Endothelial cell of umbilical vein (primary cell): ENCODE measurements around the gene GPANK1. TPM values are rescaled to one million over a fixed set of nuclear protein-coding genes. Genes with fewer than 3 reads are reported as not detected.

Experiments
- BruUV-seq: library from RNA; stranded (reverse); fragments of 400-500 nt; replicated peaks from 2 replicates; lab custom pipeline; 2021; lab: Mats Ljungman, UMichigan
- CTCF ChIA-PET: fragments of 300-600, 350-600 bp; sonication (Branson Sonifier 250); formaldehyde crosslinking; loops from one replicate; lab custom pipeline; 2021; ENCODE audit warnings: antibody characterized with exemption, inconsistent platforms; lab: Charles Lee
- POLR2A ChIA-PET: fragments of 300-600, 350-600 bp; sonication (Branson Sonifier 250); formaldehyde crosslinking; loops from one replicate; lab custom pipeline; 2021; ENCODE audit warnings: antibody characterized with exemption, inconsistent platforms; lab: Charles Lee
- DNase-seq: peaks from one replicate; pipeline ENCODE4 v3.0.0-alpha.2; 2011; ENCODE audit warnings: low read depth, low spot score
- FAIRE-seq: peaks from 2 replicates; lab custom pipeline; 2011; peaks lifted over from hg19 to GRCh38; lab: Jason Lieb, UNC
- H2AFZ ChIP-seq: 2 replicates; pipeline ENCODE4 v1.6.0; 2012; ENCODE audit warnings: low read depth, low read length, control low read depth, inconsistent platforms
- H3K27ac ChIP-seq: 2 replicates; pipeline ENCODE4 v1.5.1; 2011; ENCODE audit warnings: low read depth, mild to moderate bottlenecking, control low read depth, low read length, moderate library complexity; ENCODE audit not compliant: insufficient read depth
- H3K27me3 ChIP-seq, 2 experiments: 2 replicates each; pipeline versions ENCODE4 v1.6.0 to v1.6.1; 2011; ENCODE audit warnings: low read length in 2 of 2, mixed read lengths in 1 of 2; ENCODE audit not compliant: control insufficient read depth in 2 of 2, insufficient read depth in 2 of 2
- H3K36me3 ChIP-seq, 2 experiments: 2 replicates in 1 of 2; 3 replicates in 1 of 2; pipeline ENCODE4 v1.5.1; 2011; ENCODE audit warnings: low read length in 2 of 2, mild to moderate bottlenecking in 1 of 2, moderate library complexity in 1 of 2; ENCODE audit not compliant: control insufficient read depth in 2 of 2, insufficient read depth in 2 of 2; ENCODE audit errors: extremely low read depth in 1 of 2
- H3K4me1 ChIP-seq: 3 replicates; pipeline ENCODE4 v1.5.1; 2011; ENCODE audit warnings: mild to moderate bottlenecking, low read length; ENCODE audit not compliant: control insufficient read depth, insufficient read depth; ENCODE audit errors: extremely low read depth
- H3K4me2 ChIP-seq: 2 replicates; pipeline ENCODE4 v1.6.1; 2011; ENCODE audit warnings: low read length, control low read depth, mixed read lengths; ENCODE audit not compliant: insufficient read depth
- H3K4me3 ChIP-seq, 3 experiments: fragments of 200-600 bp in 1 of 3; sonication (generic), shearing (Covaris generic) in 1 of 3; replicated peaks in 1 of 3; 2 replicates each; pipeline ENCODE4 v1.5.1; 2011 to 2016; ENCODE audit warnings: control low read depth in 3 of 3, low read length in 3 of 3, mild to moderate bottlenecking in 2 of 3, inconsistent platforms in 1 of 3, low read depth in 1 of 3, moderate library complexity in 1 of 3; ENCODE audit not compliant: insufficient read depth in 1 of 3
- H3K79me2 ChIP-seq: 2 replicates; pipeline ENCODE4 v1.6.0; 2012; ENCODE audit warnings: low read length, inconsistent platforms; ENCODE audit not compliant: control insufficient read depth, insufficient read depth
- H3K9ac ChIP-seq: replicated peaks from 2 replicates; pipeline ENCODE3; 2011; ENCODE audit warnings: low read length, control low read depth; ENCODE audit not compliant: insufficient read depth; ENCODE audit errors: extremely low read depth
- H3K9me1 ChIP-seq: replicated peaks from 3 replicates; pipeline ENCODE4 v1.6.0; 2011; ENCODE audit warnings: mild to moderate bottlenecking, low read length; ENCODE audit not compliant: control insufficient read depth, insufficient read depth; ENCODE audit errors: extremely low read depth
- H3K9me3 ChIP-seq: replicated peaks from 2 replicates; pipeline ENCODE4 v1.5.1; 2012; ENCODE audit warnings: low read length, inconsistent platforms; ENCODE audit not compliant: control insufficient read depth, insufficient read depth
- H4K20me1 ChIP-seq: replicated peaks from 2 replicates; pipeline ENCODE3; 2011; ENCODE audit warnings: mild to moderate bottlenecking, low read length; ENCODE audit not compliant: control insufficient read depth, insufficient read depth; ENCODE audit errors: extremely low read depth
- CTCF ChIP-seq, 2 donors: IDR thresholded peaks; 1 replicate in 1 of 2; 2 replicates in 1 of 2; pipeline ENCODE4 v1.5.1; 2011; ENCODE audit warnings: low read length in 2 of 2, mild to moderate bottlenecking in 2 of 2, moderate library complexity in 2 of 2, control low read depth in 1 of 2, inconsistent platforms in 1 of 2, low read depth in 1 of 2; ENCODE audit not compliant: insufficient read depth in 1 of 2; ENCODE audit errors: extremely low read depth in 1 of 2
- EZH2 ChIP-seq: IDR thresholded peaks from 2 replicates; pipeline ENCODE4 v1.6.1; 2012; ENCODE audit warnings: borderline replicate concordance, low read depth, mild to moderate bottlenecking, moderate library complexity, low read length, inconsistent platforms; ENCODE audit not compliant: severe bottlenecking
- FOS ChIP-seq: IDR thresholded peaks from 2 replicates; pipeline ENCODE4 v1.6.1; 2011; ENCODE audit warnings: mild to moderate bottlenecking, low read length, moderate library complexity, borderline replicate concordance; ENCODE audit not compliant: insufficient read depth
- GATA2 ChIP-seq: IDR thresholded peaks from 2 replicates; pipeline ENCODE4 v1.7.0; 2011; ENCODE audit warnings: low read depth, mild to moderate bottlenecking, moderate library complexity, mixed read lengths, low read length; ENCODE audit not compliant: insufficient read length, insufficient read depth
- JUN ChIP-seq: IDR thresholded peaks from 2 replicates; pipeline ENCODE4 v1.6.1; 2011; ENCODE audit warnings: borderline replicate concordance, low read depth; ENCODE audit not compliant: insufficient read length, insufficient read depth
- MAX ChIP-seq: IDR thresholded peaks from 2 replicates; pipeline ENCODE4 v1.6.1; 2011; ENCODE audit not compliant: insufficient read depth, insufficient read length
- MYC ChIP-seq: IDR thresholded peaks from one replicate; pipeline ENCODE4 v1.6.1; 2011; ENCODE audit warnings: mild to moderate bottlenecking, low read depth, low read length
- POLR2A ChIP-seq: IDR thresholded peaks from 2 replicates; pipeline ENCODE4 v1.6.1; 2012; ENCODE audit warnings: low read depth, mild to moderate bottlenecking, control low read depth, low read length
- POLR2AphosphoS5 ChIP-seq: IDR thresholded peaks from 2 replicates; pipeline ENCODE4 v1.6.1; 2012; ENCODE audit warnings: low read depth, mild to moderate bottlenecking, control low read depth, low read length, moderate library complexity; ENCODE audit not compliant: insufficient read depth
- dilution Hi-C: fragments of 300-500 bp; cut with MboI; formaldehyde crosslinking; loops from one replicate; pipeline ENCODE4 v1.15.0; 2019; ENCODE audit warnings: low sequenced_read_pairs; ENCODE audit not compliant: extremely low pct_ligation_motif_present
- intact Hi-C: fragments of 100-400 bp; cut with micrococcal nuclease; formaldehyde crosslinking; loops from one replicate; pipeline ENCODE4 v1.10.0; 2022
- polyA plus RNA-seq, 4 experiments: library from polyadenylated mRNA; depleted of rRNA in 3 of 4; stranded (reverse) in 3 of 4; unstranded in 1 of 4; fragments of >200 nt; gene quantifications; 2 replicates each; pipeline versions ENCODE4 v1.2.1 to v1.2.3, GENCODE V29; 2011 to 2012; ENCODE audit warnings: missing spikeins in 1 of 4
- total RNA-seq: library from RNA; stranded (reverse); gene quantifications from 2 replicates; pipeline ENCODE4 v1.2.3, GENCODE V29; 2021

Gene GPANK1
- total and polyA plus RNA-seq, 2 donors (not counting 3 experiments of a cell fraction or from before 2014, with no cell fraction given) = 12.6 to 17.5 TPM

- dilution Hi-C loops = no loop called here
- no TSS peak for BruUV-seq
- H3K4me2 ChIP-seq = no peak overlapping the region
- H3K27ac ChIP-seq = no peak overlapping the region
- CTCF ChIA-PET = interaction anchor here (1.4 to 2.1 kb wide), 2 partner anchors 114 to 138 kb away, joined by 4 to 5 read pairs; partner anchors contain the start of gene LSM2
- POLR2A ChIA-PET = no interaction called here
- no peak overlapping the region for H3K4me3 ChIP-seq
- H3K36me3 ChIP-seq = peaks cover 6 to 46% of the 10 kb centered on the region in 2 experiments
- intact Hi-C loops = no loop called here
- TF ChIP-seq JUN (no peak), MYC (no peak), GATA2 (no peak), MAX (no peak), POLR2AphosphoS5 (no peak), EZH2 (no peak), FOS (no peak), CTCF (IDR thresholded peaks at IDR 0.05; ENCODE audit: extremely low read depth in 1 of 2, insufficient read depth in 1 of 2, low read depth in 1 of 2, low read length in 2 of 2) (no peak), POLR2A (no peak)
- no peaks in the 10 kb centered on the region for H3K79me2 ChIP-seq
- no peaks in the 10 kb centered on the region for H4K20me1 ChIP-seq
- H3K9ac ChIP-seq = no peak overlapping the region
- peaks cover 10% of the 10 kb centered on the region for H3K4me1 ChIP-seq
- H3K27me3 ChIP-seq = no peaks in the 10 kb centered on the region
- FAIRE-seq = no peak
- no peaks in the 10 kb centered on the region for H3K9me1 ChIP-seq
- no peak for DNase-seq
- no peaks in the 10 kb centered on the region for H3K9me3 ChIP-seq
- H2AFZ ChIP-seq = no peak overlapping the region
These were observed 27.6 kb upstream of the GPANK1 start for GRCh38 chr6:31692353-31692752.
